ENCODE data around the gene BCL2A1. TPM values are rescaled to one million over a fixed set of nuclear protein-coding genes. Genes with fewer than 3 reads are reported as not detected.

BCL2A1 gene
- polyA plus RNA-seq, 3 donors = 0.19 to 1.8 (median 0.26) TPM

DNA sequence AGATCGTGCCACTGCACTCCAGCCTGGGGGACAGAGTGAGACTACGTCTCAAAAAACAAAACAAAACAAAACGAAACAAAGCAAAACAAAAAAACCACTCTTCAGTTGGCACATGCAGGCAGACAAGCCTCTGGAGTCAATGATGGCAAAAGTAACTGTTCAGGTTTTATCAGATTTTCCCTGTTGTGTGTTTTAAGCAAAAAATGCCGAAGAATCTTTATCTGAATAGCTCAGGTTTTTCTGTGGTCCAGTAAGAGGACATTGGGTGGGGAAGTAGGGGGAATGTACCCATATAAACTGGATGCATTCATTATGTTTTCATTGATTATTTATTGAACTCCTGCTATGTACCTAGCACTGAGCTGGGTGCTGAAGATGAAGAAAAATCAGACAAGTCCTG is 20.8 kb upstream of the BCL2A1 start:
- no peak for DNase-seq (ENCODE audit: extremely low read depth in 1 of 11, low read depth in 9 of 11, low spot score in 4 of 11)

DNA sequence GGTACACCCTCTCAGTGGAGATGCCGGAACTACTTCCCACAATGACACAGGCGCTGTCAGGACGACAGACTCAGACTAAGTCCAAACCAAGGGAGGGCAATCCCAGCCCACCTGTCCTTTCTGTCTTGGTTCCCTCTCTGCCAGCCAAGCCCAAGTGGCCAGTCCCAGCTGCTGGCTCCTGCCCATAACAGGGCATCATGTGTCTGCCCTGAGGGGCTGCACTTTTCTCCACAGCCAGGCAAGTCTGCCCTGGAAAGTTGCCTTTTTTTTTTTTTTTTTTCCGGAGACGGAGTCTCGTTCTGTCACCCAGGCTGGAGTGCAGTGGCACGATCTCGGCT is 20.0 kb upstream of the BCL2A1 start:
- no peak for DNase-seq (ENCODE audit: extremely low read depth in 1 of 11, low read depth in 9 of 11, low spot score in 4 of 11)

DNA sequence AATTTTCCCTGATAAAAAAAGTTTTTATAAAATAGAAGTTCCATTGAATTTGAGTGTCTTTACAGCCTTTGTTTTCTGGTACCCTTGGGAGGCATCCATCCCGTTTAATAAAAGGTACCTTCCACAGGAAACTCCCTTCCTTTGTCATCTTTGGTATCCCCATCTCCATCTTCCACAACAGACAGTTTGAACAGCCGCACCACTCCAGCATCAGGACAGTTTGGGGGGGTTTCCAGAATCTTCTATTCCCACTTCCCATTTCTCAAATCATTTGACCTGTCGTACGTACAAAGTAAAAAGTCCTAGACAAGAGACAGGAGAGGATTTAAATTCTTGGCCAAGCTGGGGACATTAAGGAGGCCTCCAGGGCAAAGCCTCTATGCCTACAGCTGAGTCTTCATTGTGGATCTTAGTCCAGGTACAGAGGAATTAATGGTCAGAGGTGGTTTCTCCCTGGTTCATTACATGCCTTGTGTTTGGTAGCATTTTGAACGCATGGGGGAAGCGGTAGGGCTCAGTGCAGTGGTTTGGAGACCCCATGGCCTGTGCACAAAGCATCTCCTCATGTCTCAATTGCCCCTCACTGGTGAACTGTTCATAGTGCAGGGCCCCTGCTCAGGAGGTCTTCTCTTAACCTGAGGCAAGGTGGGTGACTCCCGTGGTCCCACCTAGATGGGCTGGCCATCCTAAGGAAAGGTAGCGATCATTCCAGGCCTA is 19.4 kb upstream of the BCL2A1 start:
- DNase-seq (ENCODE audit: extremely low read depth in 1 of 11, low read depth in 9 of 11, low spot score in 4 of 11) = no peak

DNA sequence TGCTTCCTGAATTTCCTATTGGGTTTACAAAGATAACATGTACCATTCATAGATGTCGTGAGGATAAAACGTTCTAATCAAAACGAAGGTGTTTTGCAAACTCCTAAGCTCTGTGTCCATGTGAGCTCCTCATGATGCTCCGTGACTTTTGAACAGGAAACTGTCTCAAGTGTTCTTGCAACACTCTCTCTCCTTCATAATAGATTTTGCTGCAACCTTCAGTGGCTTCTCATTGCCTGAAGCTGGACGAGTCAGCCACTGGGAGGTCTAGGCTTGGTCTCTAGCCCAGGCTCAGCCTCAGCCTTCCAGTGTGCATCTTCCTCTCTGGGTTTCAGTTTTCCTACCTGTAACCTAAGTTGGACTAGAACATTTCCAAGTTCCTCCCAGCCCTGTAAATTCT is 18.7 kb upstream of the BCL2A1 start:
- no peak for DNase-seq (ENCODE audit: extremely low read depth in 1 of 11, low read depth in 9 of 11, low spot score in 4 of 11)

DNA sequence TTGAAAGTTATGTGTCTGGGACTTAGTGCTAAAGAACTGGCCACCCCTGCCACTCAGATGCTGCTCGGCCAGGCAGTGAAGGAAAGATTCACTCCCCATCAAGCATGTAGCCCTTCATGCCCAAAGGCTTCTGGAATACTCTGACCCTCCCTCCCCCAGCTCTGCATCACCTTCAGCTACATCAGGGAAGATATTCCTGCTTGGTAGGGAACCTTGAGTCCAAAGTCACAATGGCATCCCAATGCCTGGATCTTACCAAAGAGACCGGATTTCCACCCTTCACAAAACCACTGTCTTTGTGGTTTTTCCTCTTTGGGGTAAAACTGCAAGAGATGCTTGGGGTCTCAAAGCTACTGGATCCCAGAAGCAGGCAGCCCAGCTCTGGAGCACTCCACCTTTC is 18.2 kb upstream of the BCL2A1 start:
- DNase-seq (ENCODE audit: extremely low read depth in 1 of 11, low read depth in 9 of 11, low spot score in 4 of 11) = no peak

DNA sequence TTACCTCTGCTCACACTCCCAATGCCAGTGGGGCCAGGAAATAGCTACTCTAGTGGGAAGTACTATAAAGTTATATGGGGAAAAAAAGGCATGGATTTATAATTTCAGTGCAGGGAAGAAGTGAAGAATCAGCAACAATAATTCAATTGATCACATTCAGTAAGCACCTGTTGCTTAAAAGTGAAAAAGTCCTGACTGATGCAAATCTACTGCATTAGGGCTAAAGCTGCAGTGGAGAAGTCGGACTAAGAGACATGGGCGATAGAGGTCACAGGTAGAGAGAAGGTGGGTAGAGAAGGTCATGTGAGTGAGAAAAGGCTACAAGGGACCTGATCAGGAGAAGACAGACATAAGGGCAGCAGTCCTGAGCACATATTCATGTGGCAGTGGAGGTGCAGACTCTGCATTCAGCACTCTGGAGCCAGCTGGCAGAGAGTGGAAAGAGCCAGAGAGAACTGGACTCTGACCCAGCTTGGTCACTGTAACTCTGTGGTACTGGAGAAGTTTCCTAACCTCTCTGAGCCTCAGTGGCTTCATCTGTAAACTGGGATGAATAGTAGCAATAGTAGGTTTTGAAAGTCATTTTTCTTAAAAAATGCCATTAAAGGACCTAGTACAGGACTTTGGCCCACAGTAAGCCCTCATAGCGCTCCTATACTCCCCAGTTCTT is 17.6 kb upstream of the BCL2A1 start:
- DNase-seq (ENCODE audit: extremely low read depth in 1 of 11, low read depth in 9 of 11, low spot score in 4 of 11) = no peak

DNA sequence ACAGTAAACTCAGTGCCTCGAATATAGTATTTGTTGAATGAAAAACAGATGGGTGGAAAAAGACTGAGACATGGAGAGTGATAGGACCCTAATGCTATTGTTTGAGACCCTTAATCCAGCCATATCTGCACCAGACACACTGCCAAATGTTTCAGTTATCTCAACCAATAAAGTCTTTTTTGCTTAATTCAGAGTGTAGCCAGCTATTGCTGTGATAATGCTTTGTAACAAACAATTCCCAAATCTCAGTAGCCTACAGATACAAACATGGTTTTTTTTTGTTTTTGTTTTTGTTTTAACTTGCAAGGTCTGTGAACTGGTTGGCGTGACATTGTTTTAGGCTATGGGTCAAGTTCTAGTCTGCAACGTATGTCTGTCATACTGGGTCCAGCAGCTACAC is 17.0 kb upstream of the BCL2A1 start:
- DNase-seq (ENCODE audit: extremely low read depth in 1 of 11, low read depth in 9 of 11, low spot score in 4 of 11) = no peak

DNA sequence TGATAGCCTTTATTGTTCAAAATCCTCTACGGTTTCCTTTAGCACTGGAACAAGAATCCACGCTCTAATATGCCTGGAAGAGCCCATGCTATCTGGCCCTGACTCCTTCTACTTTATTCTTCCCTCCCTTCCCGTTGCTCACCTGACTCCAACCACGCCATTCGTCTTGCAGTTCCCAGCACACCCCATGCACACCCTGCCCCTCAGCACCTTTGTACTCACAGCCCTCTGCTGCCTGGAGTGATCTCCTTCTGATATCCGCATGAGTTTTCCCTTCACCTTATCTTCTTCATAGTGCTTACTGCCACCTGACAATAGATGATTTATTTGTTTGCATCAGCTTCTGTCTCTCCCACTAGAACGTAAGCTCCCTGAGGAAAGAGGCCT is 16.6 kb upstream of the BCL2A1 start:
- no peak for DNase-seq (ENCODE audit: extremely low read depth in 1 of 11, low read depth in 9 of 11, low spot score in 4 of 11)

DNA sequence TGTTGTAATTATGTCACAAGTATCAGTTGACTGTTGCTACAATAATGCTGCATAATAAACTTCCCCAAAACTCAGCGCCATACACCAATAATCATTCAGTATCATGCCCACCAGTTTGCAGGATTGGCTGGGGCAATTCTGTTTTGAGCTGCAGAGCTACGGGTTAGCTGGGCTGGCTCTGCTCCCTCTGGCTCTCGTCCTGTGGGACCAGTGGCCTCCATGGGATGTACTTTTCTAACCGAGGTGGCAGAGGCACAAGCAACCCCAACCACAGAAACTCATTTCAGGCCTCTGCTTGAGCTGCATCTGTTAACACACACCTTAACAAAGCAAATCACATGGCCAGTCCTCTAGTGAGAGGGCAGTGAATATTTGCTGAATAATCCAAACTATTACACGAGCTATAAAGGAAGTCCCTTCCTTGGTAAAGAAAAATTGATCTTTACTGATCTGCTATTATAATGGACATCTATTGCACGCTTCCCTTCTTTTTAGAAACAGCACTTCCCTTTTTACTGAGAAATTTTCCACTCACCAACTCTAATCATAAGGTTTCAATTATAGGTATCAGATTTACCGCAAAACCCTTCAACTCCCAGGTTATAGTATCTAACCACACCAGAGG is 10.9 kb upstream of the BCL2A1 start:
- no peak for DNase-seq (ENCODE audit: extremely low read depth in 1 of 11, low read depth in 9 of 11, low spot score in 4 of 11)

DNA sequence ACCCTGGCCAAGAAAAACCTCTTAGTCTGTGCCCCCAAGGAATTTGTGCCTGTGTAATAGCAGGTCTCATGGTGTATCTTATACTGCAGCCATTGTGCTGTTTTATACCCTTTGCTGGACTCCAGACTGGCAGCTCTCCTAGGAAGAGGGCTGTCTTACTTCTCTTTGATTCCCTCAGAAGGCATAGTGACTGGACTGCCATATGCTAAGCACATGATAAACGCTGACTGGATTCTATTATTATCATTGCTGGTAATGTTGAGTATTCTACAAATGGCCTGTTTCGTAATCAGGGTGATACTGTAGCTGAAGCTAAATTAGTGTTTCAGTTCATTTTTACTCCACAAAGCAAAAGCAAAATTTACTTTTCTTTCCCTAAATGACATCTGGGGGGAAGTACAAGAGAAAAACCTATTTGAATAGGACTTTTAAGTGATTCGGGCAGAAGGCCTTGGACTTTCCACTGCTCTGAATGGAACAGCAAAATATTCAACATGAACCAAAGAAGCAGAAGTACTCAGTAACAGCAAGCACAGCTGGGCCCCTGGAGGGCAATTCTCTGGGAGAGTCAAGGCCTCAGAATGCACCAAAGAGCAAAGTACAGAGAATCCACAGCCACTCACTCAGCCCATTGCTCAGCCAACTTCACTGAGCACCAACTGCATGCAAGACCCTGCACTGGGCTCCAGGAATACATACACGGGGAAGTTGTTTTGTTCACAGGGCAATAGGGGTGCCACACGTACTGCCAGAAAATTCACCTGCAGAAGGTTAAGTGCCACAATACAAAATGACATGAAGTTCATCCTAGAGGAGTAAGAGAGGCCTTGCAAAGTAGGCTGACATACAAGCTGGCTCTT is 7.9 kb upstream of the BCL2A1 start:
- DNase-seq (ENCODE audit: extremely low read depth in 1 of 11, low read depth in 9 of 11, low spot score in 4 of 11) = no peak

DNA sequence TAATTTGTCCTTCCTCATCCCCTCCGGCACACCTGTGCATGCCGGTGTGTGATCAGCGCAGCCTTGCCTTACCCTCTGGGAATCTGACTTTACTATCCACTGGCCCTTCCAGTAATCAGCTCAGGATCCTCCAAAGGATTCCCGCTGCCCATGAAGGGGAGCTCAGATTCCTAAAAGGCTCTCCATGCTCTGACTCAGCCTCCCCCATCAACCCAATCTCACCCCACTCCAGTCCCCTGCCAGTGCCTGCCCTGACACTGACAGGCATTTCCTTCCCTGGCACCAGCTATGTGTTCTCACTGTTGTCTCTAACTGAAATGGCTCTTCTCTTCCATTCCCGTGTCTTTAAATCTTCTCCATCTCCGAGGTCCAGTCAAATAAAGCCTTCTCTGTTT is 7.3 kb upstream of the BCL2A1 start:
- DNase-seq (ENCODE audit: extremely low read depth in 1 of 11, low read depth in 9 of 11, low spot score in 4 of 11) = no peak

DNA sequence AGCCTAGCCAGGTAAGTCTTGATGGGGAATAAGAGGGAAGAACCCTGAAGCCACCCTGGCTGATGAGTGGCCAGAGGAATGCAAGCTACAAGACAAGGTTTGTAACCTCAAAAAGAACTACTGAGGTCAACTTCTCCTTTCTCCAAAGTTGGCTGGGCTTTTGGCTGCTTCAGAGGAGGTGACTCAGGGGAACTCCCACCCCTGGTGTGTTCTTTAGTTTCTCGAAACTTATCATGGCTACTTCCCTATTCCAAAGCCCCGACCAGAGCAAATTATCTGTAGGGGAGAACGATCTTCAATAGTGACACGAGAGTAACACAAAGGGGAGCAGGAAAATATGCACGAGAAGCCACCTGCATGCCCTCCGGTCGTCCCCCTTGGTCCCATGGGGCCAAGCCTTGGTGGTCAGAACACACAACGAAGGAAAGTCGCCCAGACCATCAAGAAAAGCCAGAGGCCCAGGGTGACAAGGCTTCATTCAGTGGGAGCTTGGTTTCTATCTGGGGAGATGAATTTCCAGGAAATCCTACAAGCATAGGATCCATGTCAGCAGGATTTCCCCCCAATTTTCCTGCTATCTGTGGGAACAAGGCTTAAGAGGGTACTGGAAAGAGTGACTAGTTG is 6.5 kb upstream of the BCL2A1 start:
- DNase-seq (ENCODE audit: extremely low read depth in 1 of 11, low read depth in 9 of 11, low spot score in 4 of 11) = no peak

DNA sequence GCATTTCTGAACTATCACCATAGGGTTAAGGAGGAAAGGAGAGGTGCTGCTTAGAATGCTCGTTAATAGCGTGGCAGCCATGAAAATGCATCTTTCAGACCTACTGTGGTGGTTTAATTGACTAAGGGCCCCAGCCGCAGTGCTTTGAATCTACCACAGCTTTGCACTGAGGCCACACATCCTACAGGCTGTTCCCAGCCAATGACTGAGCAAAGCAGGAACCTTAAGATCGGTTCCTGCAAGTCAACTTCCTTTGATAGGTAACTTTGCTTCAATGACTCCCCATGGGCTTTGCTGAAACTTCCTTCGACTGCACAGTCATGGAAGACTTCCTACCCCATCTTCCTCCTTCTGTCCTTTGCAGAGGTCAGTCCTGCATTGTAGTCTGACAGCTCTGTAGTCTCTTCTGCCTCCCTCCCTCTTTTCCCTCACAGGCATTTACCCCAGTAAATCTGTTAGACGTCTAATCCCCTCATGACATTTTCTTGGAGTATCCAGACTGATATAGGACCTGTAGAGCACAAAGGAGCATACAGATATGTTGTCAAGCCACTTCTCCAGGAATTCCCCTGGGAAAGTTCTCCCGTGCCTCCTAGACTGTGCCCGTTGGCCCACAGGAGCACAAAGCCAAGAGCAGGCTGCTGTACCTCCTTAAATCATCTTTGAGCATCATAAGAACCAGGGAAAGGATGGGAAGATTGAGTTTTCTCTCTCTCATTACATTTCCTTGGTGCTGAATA is 2.6 kb upstream of the BCL2A1 start:
- DNase-seq (ENCODE audit: extremely low read depth in 1 of 11, low read depth in 9 of 11, low spot score in 4 of 11) = no peak

DNA sequence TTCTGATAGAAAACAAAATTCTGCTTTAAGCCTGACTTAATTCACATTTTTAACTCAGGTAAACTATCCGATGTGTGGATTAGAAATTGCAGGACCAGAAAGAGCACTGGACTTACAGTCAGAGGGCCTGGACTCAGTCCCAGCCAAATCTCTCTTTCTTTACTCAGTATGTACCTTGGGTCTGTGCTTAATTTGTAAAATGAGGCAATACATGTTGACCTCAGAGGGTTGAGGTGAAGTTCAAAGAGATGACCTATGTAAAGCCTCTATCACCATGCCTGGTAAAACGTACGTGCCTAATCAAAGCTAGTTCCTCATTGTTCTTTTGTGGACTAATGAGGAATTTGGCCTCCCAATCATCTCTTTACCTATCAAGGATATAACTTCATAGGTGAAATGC is 1.9 kb upstream of the BCL2A1 start:
- DNase-seq (ENCODE audit: extremely low read depth in 1 of 11, low read depth in 9 of 11, low spot score in 4 of 11) = no peak

DNA sequence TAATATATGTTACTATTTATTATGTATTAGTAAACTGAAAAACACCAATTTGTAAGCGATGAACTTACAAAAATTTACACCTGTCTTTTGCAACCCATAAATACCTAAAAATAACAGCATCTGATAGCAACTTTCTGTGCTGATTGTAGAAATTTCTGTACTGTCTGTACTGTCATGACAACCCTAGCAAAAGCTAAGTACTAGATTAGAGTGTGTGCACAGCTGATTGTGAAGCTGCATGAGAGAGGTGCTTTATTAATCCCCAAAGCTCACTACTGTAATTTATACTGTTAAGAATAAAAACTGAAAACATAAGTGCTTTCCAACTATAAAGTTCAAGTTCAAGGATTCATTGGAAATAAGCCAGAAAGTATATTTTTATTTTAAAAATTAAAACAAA is 815 bp downstream of the BCL2A1 start:
- no peak for DNase-seq (ENCODE audit: extremely low read depth in 1 of 11, low read depth in 9 of 11, low spot score in 4 of 11)

DNA sequence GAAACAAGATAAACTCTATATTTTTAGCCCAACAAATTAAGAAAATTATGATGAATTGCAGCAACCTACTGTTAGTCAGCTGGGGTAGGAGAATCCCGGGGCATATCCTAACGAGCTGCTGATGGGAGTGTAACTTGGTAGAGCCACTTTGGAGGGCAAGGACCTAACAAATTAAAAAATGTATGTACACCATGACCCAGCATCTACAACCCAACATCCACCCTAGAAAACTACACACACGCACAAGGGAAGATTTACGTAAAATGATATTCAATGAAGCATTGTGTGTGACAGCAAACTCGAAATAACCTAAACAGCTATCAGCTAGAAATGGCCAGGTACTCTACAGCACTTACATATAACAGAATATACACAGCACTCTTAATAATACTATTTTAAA is 1.9 kb downstream of the BCL2A1 start:
- no peak for DNase-seq (ENCODE audit: extremely low read depth in 1 of 11, low read depth in 9 of 11, low spot score in 4 of 11)

DNA sequence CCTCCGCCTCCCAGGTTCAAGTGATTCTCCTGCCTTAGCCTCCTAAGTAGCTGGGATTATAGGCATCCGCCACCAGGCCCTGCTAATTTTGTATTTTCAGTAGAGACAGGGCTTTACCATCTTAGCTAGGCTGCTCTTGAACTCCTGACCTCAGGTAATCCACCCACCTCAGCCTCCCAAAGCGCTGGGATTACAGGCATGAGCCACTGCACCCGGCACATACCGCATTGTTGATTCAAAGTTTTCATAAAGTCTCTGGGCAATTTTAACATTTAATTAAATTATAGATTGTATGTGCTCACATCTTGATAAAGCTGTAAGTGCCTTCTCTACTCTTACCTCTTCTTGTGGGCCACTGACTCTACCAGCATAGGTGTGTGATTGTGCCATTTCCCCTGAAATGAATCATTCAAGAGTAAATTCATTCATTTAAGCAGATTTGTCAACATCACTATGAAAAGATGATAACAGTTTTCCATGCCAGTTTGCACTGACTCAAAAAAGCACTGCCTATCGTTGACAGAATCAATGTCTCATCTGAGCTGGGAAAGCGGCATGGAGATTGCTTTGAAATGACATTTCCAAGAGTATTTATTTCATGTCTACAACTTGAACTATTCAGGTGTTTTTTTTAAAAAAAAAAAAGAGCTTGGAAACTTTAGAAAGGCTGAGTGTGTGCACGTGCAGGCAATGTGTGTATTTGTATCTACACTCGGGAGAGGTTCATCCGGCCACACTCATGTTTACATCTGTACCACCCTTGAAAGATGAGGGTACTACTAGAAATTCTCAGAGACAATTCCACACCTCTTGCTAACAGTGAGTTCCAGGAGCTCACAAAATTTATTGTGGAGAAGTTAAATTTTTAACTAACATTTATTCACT is 3.5 kb downstream of the BCL2A1 start:
- no peak for DNase-seq (ENCODE audit: extremely low read depth in 1 of 11, low read depth in 9 of 11, low spot score in 4 of 11)

Measured in renal cortex interstitium (tissue), 11 donors.